ENCODE measurements around the gene RDH13.
"Not testable (repeated sequence)": the region's sequence is repeated elsewhere in the genome, so short reads cannot be mapped to it uniquely, and the experiment has no call there.

Gene RDH13

GRCh38 chr19:55076321-55076720 is 13.4 kb upstream of the RDH13 start:
- DNase-seq (ENCODE audit: low spot score), result no peak

GRCh38 chr19:55075371-55075998 is 12.5 kb upstream of the RDH13 start, which contains the start of gene EPS8L1:
Gene EPS8L1, plus strand, starts transcription at chr19:55075869. Its CDS starts 576 bp downstream, at chr19:55076445.
- DNase-seq (ENCODE audit: low spot score), result no peak

- no peak for DNase-seq (ENCODE audit: low spot score)
Observed at GRCh38 chr19:55071913-55072312, 9.0 kb upstream of the RDH13 start.

- no peak for DNase-seq (ENCODE audit: low spot score)
Observed at GRCh38 chr19:55071129-55071502, 8.2 kb upstream of the RDH13 start.

- DNase-seq (ENCODE audit: low spot score), result no peak
Observed at GRCh38 chr19:55070466-55071128, 7.6 kb upstream of the RDH13 start.

GRCh38 chr19:55069865-55070197 is 6.9 kb upstream of the RDH13 start:
- no peak for DNase-seq (ENCODE audit: low spot score)

GRCh38 chr19:55068950-55069864 is 6.3 kb upstream of the RDH13 start:
- DNase-seq (ENCODE audit: low spot score), result no peak

- no peak for DNase-seq (ENCODE audit: low spot score)
Observed at GRCh38 chr19:55067869-55068268, 4.9 kb upstream of the RDH13 start.

GRCh38 chr19:55066107-55066709 is 3.3 kb upstream of the RDH13 start:
- DNase-seq (ENCODE audit: low spot score), result no peak

GRCh38 chr19:55065516-55065915 is 2.6 kb upstream of the RDH13 start:
- not testable (repeated sequence) for DNase-seq (ENCODE audit: low spot score)

- DNase-seq (ENCODE audit: low spot score), result no peak
Observed at GRCh38 chr19:55063492-55063843, 520 bp upstream of the RDH13 start.

- not testable (repeated sequence) for DNase-seq (ENCODE audit: low spot score)
Observed at GRCh38 chr19:55060287-55060686, 2.7 kb downstream of the RDH13 start.

- DNase-seq (ENCODE audit: low spot score), result no peak
Observed at GRCh38 chr19:55058781-55059610, 4.0 kb downstream of the RDH13 start.

- no peak for DNase-seq (ENCODE audit: low spot score)
Observed at GRCh38 chr19:55056827-55057226, 6.1 kb downstream of the RDH13 start.

GRCh38 chr19:55053735-55054134 is 9.2 kb downstream of the RDH13 start:
- DNase-seq (ENCODE audit: low spot score), result no peak

GRCh38 chr19:55050749-55051532 is 12.0 kb downstream of the RDH13 start:
- no peak for DNase-seq (ENCODE audit: low spot score)

GRCh38 chr19:55048446-55048845 is 14.5 kb downstream of the RDH13 start:
- DNase-seq (ENCODE audit: low spot score), result no peak

GRCh38 chr19:55047951-55048350 is 15.0 kb downstream of the RDH13 start:
- DNase-seq (ENCODE audit: low spot score), result no peak

- no peak for DNase-seq (ENCODE audit: low spot score)
Observed at GRCh38 chr19:55046975-55047622, 15.8 kb downstream of the RDH13 start.

All from ecto neural progenitor cell (in vitro differentiated cells).